Stomach (tissue), 9 donors: ENCODE results near the gene MEA1. TPM values are rescaled to one million over a fixed set of nuclear protein-coding genes. Genes with fewer than 3 reads are reported as not detected.

Experiments used
- DNase-seq, 2 donors: peaks; one replicate each; pipeline versions ENCODE4 v3.0.0 to v3.0.0-alpha.2; 2013 to 2019
- H3K27ac ChIP-seq, 5 donors: fragments of 200-600 bp in 4 of 5; sonication (generic) in 4 of 5; one replicate each; pipeline ENCODE4 v1.5.1; 2013 to 2019; ENCODE audit warnings: mild to moderate bottlenecking in 1 of 5, moderate library complexity in 1 of 5
- H3K27me3 ChIP-seq, 3 donors: fragments of 200-600 bp; sonication (generic); one replicate each; pipeline ENCODE4 v1.5.1; 2017 to 2019; ENCODE audit warnings: mixed run types in 1 of 3
- H3K36me3 ChIP-seq, 4 donors: fragments of 200-600 bp; sonication (generic); 1 replicate in 3 of 4; 2 replicates in 1 of 4; pipeline ENCODE4 v1.5.1; 2016 to 2019
- H3K4me1 ChIP-seq, 4 donors: fragments of 200-600 bp; sonication (generic); one replicate each; pipeline ENCODE4 v1.5.1; 2016 to 2019
- H3K4me3 ChIP-seq, 4 donors: fragments of 200-600 bp; sonication (generic) in 3 of 4; one replicate each; pipeline ENCODE4 v1.5.1; 2016 to 2019; ENCODE audit warnings: mild to moderate bottlenecking in 1 of 4
- H3K9me3 ChIP-seq, 4 donors: fragments of 200-600 bp; sonication (generic); one replicate each; pipeline ENCODE4 v1.5.1; 2016 to 2019
- EP300 ChIP-seq: sonication (generic); formaldehyde crosslinking; IDR thresholded peaks from one replicate; pipeline ENCODE4 v1.6.1; 2017; ENCODE audit warnings: antibody characterized with exemption
- POLR2A ChIP-seq, 4 donors: fragments of 450-650 bp; IDR thresholded peaks; one replicate each; pipeline ENCODE4 v1.6.1; 2016; ENCODE audit warnings: antibody characterized with exemption in 4 of 4, control low read depth in 2 of 4, mild to moderate bottlenecking in 1 of 4, moderate library complexity in 1 of 4
- POLR2AphosphoS5 ChIP-seq, 3 donors: sonication (generic); formaldehyde crosslinking; IDR thresholded peaks; one replicate each; pipeline ENCODE4 v1.6.1; 2016; ENCODE audit warnings: antibody characterized with exemption in 3 of 3
- WGBS, 5 donors: extraction: QIAGEN DNeasy Blood & Tissue Kit in 3 of 5; methylation state at CpG; one replicate each; pipeline versions ENCODE4 v1.1.5 to v1.1.7; 2013 to 2018; 5-methylcytosine and 5-hydroxymethylcytosine counted together
- intact Hi-C: fragments of 100-400 bp; cut with DNase I; formaldehyde crosslinking; loops from one replicate; pipeline ENCODE4 v1.15.1; 2023; ENCODE audit warnings: low total_unique reads
- polyA plus RNA-seq, 3 donors: library from polyadenylated mRNA; stranded (reverse); fragments of 200-250 nt; gene quantifications; one replicate each; pipeline ENCODE4 v1.2.3, GENCODE V29; 2013
- total RNA-seq, 5 donors: library from RNA; depleted of rRNA; stranded (reverse); fragments of >200 nt; gene quantifications; one replicate each; pipeline versions ENCODE4 v1.1.0 to v1.2.3, GENCODE V29; 2014 to 2016
- TF ChIP-seq, protein P1 (sequence below), 7 experiments: fragments of 450-650 bp in 4 of 7; fragments of 200-600 bp in 3 of 7; sonication (generic) in 3 of 7; IDR thresholded peaks; one replicate each; pipeline ENCODE4 v1.5.1; 2016 to 2019; ENCODE audit warnings: antibody characterized with exemption in 7 of 7, control low read depth in 2 of 7, mild to moderate bottlenecking in 1 of 7
- donor health status: healthy with polysubstance abuse.
- donor health status: Bipolar disorder and iron deficiency.
- donor health status: healthy.

MEA1 gene
- total and polyA plus RNA-seq, 8 donors = 3.6 to 118 (median 50.0) TPM

DNA sequence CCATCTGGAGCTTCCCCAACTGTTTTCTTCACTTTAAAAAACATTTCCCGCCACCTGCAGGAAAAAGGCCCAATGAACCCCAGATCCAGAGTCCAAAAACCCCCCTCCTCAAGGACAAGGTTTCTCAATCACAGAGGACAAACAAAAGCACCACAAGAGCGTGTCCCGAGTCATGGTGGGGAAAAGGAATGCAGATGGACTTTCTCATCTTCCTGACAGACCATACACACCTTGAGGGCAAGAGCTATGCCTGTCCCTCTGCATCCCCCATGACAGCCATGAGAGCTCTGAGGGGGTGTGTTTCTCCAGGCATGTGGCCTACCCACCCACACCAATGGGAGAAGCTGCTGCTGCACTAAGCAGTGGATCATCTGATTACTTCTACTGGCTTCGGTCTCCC lies 43.8 kb downstream of the MEA1 start:
- H3K27ac ChIP-seq = no peak overlapping the region
- H3K4me1 ChIP-seq = peaks cover 0 to 7% (median 3%) of the 10 kb centered on the region in 4 donors
- H3K36me3 ChIP-seq = peaks cover 34 to 58% (median 54%) of the 10 kb centered on the region in 4 donors
- no peak for DNase-seq
- H3K4me3 ChIP-seq = no peak overlapping the region
- TF ChIP-seq, protein P1, sequence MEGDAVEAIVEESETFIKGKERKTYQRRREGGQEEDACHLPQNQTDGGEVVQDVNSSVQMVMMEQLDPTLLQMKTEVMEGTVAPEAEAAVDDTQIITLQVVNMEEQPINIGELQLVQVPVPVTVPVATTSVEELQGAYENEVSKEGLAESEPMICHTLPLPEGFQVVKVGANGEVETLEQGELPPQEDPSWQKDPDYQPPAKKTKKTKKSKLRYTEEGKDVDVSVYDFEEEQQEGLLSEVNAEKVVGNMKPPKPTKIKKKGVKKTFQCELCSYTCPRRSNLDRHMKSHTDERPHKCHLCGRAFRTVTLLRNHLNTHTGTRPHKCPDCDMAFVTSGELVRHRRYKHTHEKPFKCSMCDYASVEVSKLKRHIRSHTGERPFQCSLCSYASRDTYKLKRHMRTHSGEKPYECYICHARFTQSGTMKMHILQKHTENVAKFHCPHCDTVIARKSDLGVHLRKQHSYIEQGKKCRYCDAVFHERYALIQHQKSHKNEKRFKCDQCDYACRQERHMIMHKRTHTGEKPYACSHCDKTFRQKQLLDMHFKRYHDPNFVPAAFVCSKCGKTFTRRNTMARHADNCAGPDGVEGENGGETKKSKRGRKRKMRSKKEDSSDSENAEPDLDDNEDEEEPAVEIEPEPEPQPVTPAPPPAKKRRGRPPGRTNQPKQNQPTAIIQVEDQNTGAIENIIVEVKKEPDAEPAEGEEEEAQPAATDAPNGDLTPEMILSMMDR (IDR thresholded peaks at IDR 0.05) = no peak
- no peak for TF ChIP-seq EP300
- TF ChIP-seq POLR2AphosphoS5 (IDR thresholded peaks at IDR 0.05) = no peak
- TF ChIP-seq POLR2A (IDR thresholded peaks at IDR 0.05) = no peak
- intact Hi-C loops = no loop called here
- 93 to 98% (median 96%) methylated on average over 4 of the region's 4 CpGs for WGBS, 5 donors
- no peaks in the 10 kb centered on the region for H3K27me3 ChIP-seq
- no peaks in the 10 kb centered on the region for H3K9me3 ChIP-seq

DNA sequence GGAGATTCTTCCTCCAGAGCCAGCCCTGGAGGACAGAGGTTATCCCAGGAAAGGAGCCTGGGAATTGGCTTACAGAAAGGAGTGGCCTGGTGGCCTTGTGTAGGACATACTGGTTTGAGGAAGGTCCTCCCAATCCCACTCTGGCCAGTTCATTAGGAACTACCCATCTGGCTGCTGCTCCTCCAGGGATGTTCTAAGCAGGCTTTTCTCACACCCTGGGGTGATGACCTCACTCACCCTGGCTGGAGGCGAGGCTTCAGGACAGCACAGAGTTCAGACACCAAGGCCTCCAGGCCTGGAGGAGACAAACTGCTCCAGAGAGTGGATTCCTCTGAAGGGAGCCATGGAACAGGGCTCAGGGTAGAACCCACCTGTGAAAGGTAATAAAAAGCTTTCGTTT lies 44.3 kb downstream of the MEA1 start:
- WGBS, 5 donors = 80 to 94% (median 94%) methylated on average over 2 of the region's 2 CpGs

DNA sequence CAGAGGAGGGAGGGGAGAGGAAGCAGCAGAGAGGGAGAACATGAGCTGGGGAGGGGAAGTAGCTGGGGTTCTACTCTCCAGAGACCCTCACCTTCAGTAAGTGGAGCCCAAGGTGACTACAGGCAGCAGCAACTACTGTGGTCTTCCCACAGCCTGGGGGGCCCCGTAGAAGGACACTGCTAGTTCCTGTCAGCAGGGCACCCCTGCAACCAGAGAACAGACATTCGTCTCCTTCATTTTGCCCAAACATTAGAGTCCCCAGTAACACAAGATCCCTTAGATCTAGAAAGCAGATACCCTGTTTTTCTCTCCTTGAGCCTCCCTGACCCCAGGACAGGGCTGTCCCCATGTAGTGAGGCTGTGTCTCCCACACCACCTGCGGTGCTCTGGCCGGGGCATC lies 45.0 kb downstream of the MEA1 start:
- TF ChIP-seq POLR2A (IDR thresholded peaks at IDR 0.05) (no peak), EP300 (no peak), POLR2AphosphoS5 (IDR thresholded peaks at IDR 0.05) (no peak)
- TF ChIP-seq, protein P1 (IDR thresholded peaks at IDR 0.05) = no peak
- WGBS, 5 donors = 66 to 87% (median 75%) methylated on average over 4 of the region's 4 CpGs

More for the DNA sequence above, 44.3 kb downstream of the MEA1 start:
- Histone ChIP-seq H3K27ac (no peak overlapping the region), H3K36me3 (peaks cover 39 to 60% (median 58%) of the 10 kb centered on the region in 4 donors), H3K27me3 (no peaks in the 10 kb centered on the region), H3K4me1 (peaks cover 0 to 6% (median 3%) of the 10 kb centered on the region in 4 donors), H3K4me3 (no peak overlapping the region), H3K9me3 (no peaks in the 10 kb centered on the region)
- DNase-seq = no peak
- TF ChIP-seq POLR2AphosphoS5 (IDR thresholded peaks at IDR 0.05) (no peak), POLR2A (IDR thresholded peaks at IDR 0.05) (no peak), EP300 (no peak)
- intact Hi-C loops = no loop called here

DNA sequence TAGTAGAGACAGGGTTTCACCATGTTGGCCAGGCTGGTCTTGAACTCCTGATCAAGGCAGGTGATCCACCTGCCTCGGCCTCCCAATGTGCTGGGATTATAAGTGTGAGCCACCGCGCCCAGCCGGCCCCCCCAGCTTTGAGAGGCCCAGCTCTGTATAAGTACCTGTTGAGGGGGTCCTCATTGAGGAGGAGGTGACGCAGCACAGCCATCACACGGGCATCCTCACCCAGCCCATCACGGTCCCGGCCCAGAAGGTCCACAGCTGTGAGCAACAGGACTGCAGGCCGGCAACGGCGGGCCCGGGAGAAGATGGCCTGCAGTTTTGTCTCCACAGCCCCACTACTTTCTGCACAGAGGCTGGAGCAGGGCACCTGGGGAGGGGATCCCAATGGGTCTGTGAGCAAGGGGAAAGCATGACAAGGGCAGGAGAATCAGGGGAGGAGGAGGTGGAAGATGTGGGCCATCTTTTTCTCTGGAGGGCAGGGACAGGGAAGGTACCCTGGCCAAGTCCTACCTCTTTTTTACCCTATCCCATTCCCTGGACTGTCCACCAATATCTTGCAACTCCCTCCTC lies 45.5 kb downstream of the MEA1 start:
- TF ChIP-seq POLR2A (IDR thresholded peaks at IDR 0.05) (no peak), POLR2AphosphoS5 (IDR thresholded peaks at IDR 0.05) (no peak)
- Histone ChIP-seq H3K36me3 (peaks cover 43 to 65% (median 65%) of the 10 kb centered on the region in 4 donors), H3K27me3 (no peaks in the 10 kb centered on the region), H3K9me3 (no peaks in the 10 kb centered on the region), H3K4me3 (no peak overlapping the region), H3K27ac (no peak overlapping the region), H3K4me1 (peaks cover 0 to 17% (median 3%) of the 10 kb centered on the region in 4 donors)
- intact Hi-C loops = no loop called here
- DNase-seq = no peak
- WGBS, 5 donors = 96 to 100% (median 97%) methylated on average over 2 to 12 of the region's 12 CpGs

More for the DNA sequence above, 45.0 kb downstream of the MEA1 start:
- intact Hi-C loops = no loop called here
- DNase-seq = no peak
- Histone ChIP-seq H3K9me3 (no peaks in the 10 kb centered on the region), H3K27ac (no peak overlapping the region), H3K4me1 (peaks cover 0 to 11% (median 3%) of the 10 kb centered on the region in 4 donors), H3K4me3 (no peak overlapping the region), H3K36me3 (peaks cover 43 to 62% (median 61%) of the 10 kb centered on the region in 4 donors), H3K27me3 (no peaks in the 10 kb centered on the region)

DNA sequence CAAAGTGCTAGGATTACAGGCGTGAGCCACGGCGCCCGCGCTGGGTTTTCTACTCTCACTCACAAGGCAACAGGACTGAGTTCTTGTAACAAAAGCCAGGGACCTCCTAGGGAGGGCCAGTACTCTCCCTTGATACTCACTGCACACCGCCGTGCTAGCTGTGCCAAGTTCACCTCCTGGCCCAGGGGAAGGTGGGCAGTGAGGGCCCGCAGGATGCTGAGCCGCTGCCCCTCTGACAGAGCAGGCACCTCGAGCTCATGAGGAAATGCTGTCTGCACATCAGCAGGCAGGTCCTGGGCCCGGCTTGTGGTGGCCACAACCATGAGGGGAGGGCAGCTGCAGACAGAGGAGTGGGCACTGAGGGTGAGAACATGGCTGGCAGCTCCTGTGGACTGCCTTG lies 46.5 kb downstream of the MEA1 start:
- no peak overlapping the region for H3K27ac ChIP-seq
- TF ChIP-seq EP300 (no peak), POLR2AphosphoS5 (IDR thresholded peaks at IDR 0.05) (no peak), POLR2A (IDR thresholded peaks at IDR 0.05) (no peak)
- TF ChIP-seq, protein P1 (IDR thresholded peaks at IDR 0.05) = no peak
- H3K9me3 ChIP-seq = no peaks in the 10 kb centered on the region
- DNase-seq = no peak
- peaks cover 0 to 21% (median 3%) of the 10 kb centered on the region in 4 donors for H3K4me1 ChIP-seq
- intact Hi-C loops = no loop called here
- no peak overlapping the region for H3K4me3 ChIP-seq
- WGBS, 5 donors = 94 to 99% (median 95%) methylated on average over 8 to 11 of the region's 11 CpGs
- peaks cover 43 to 75% (median 74%) of the 10 kb centered on the region in 4 donors for H3K36me3 ChIP-seq
- H3K27me3 ChIP-seq = no peaks in the 10 kb centered on the region
